GM18951 (cell line): ENCODE measurements around the gene CHRNA9.
"Not testable (repeated sequence)": the region's sequence is repeated elsewhere in the genome, so short reads cannot be mapped to it uniquely, and the experiment has no call there.

Experiments
- POLR2A ChIP-seq: IDR thresholded peaks from 4 replicates; pipeline ENCODE4 v1.6.1; 2011; ENCODE audit warnings: mild to moderate bottlenecking; ENCODE audit not compliant: insufficient read length, insufficient read depth; ENCODE audit errors: extremely low read depth
- in situ Hi-C: fragments of 300-500 bp; cut with MboI; formaldehyde crosslinking; loops from one replicate; pipeline ENCODE4 v1.12.0; 2022; ENCODE audit warnings: low sequenced_read_pairs, mixed read lengths, inconsistent platforms; ENCODE audit not compliant: unreplicated experiment

The CHRNA9 gene

GRCh38 chr4:40334591-40335524 is at the start of gene CHRNA9:
Gene CHRNA9, plus strand, starts transcription at chr4:40335333. Its CDS starts 135 bp downstream, at chr4:40335468.
- TF ChIP-seq POLR2A, result no peak
- in situ Hi-C loops, result no loop called here

- TF ChIP-seq POLR2A, result no peak
- in situ Hi-C loops, result no loop called here
Measured at GRCh38 chr4:40285692-40286091, 49.4 kb upstream of the CHRNA9 start.

GRCh38 chr4:40288566-40288965 is 46.6 kb upstream of the CHRNA9 start:
- no peak for TF ChIP-seq POLR2A
- in situ Hi-C loops, result no loop called here

- in situ Hi-C loops, result no loop called here
- no peak for TF ChIP-seq POLR2A
Measured at GRCh38 chr4:40289366-40290188, 45.6 kb upstream of the CHRNA9 start.

GRCh38 chr4:40290611-40291186 is 44.4 kb upstream of the CHRNA9 start:
- in situ Hi-C loops, result not testable (repeated sequence)

GRCh38 chr4:40292313-40292759 is 42.8 kb upstream of the CHRNA9 start:
- TF ChIP-seq POLR2A, result no peak
- in situ Hi-C loops, result no loop called here

- in situ Hi-C loops, result no loop called here
- no peak for TF ChIP-seq POLR2A
Measured at GRCh38 chr4:40294339-40294738, 40.8 kb upstream of the CHRNA9 start.

- in situ Hi-C loops, result not testable (repeated sequence)
Measured at GRCh38 chr4:40295030-40295429, 40.1 kb upstream of the CHRNA9 start.

- in situ Hi-C loops, result no loop called here
- TF ChIP-seq POLR2A, result no peak
Measured at GRCh38 chr4:40295572-40295971, 39.6 kb upstream of the CHRNA9 start.

GRCh38 chr4:40299126-40299525 is 36.0 kb upstream of the CHRNA9 start:
- in situ Hi-C loops, result no loop called here
- no peak for TF ChIP-seq POLR2A

- in situ Hi-C loops, result loop anchor here (25.0 kb wide), 1 partner anchor 88 kb away; no protein-coding TSS in a partner anchor
- TF ChIP-seq POLR2A, result no peak
Measured at GRCh38 chr4:40299811-40300292, 35.3 kb upstream of the CHRNA9 start.

- in situ Hi-C loops, result loop anchor here (25.0 kb wide), 1 partner anchor 88 kb away; no protein-coding TSS in a partner anchor
- TF ChIP-seq POLR2A, result no peak
Measured at GRCh38 chr4:40300371-40301162, 34.6 kb upstream of the CHRNA9 start.
